ENCODE data around the gene CPSF2.

CPSF2 gene

GRCh38 chr14:92217936-92218335 lies 96.2 kb downstream of the CPSF2 start:
- DNase-seq (ENCODE audit: low read depth) = no peak
- no peak overlapping the region for H3K4me3 ChIP-seq (ENCODE audit: low read depth, low read length)

Data from skeletal muscle cell (primary cell).